H1 (cell line): Measurements from ENCODE around the gene HMOX2. TPM values are rescaled to one million over a fixed set of nuclear protein-coding genes. Genes with fewer than 3 reads are reported as not detected.
A peak's percentile ranks its signal among the peaks of the same experiment; 100 is the strongest.

Source experiments
- BRCA1 ChIP-seq: IDR thresholded peaks from 2 replicates; pipeline ENCODE4 v1.6.1; 2012; ENCODE audit warnings: low read depth, low read length, improper control_type of control experiment
- CHD2 ChIP-seq: IDR thresholded peaks from 2 replicates; pipeline ENCODE4 v1.6.1; 2012; ENCODE audit warnings: low read length, improper control_type of control experiment
- EP300 ChIP-seq, 2 experiments: IDR thresholded peaks; 1 replicate in 1 of 2; 2 replicates in 1 of 2; pipeline ENCODE4 v1.6.1; 2011 to 2012; ENCODE audit warnings: low read depth in 2 of 2, low read length in 2 of 2, mild to moderate bottlenecking in 2 of 2, borderline replicate concordance in 1 of 2, inconsistent platforms in 1 of 2, moderate library complexity in 1 of 2
- HDAC2 ChIP-seq, 2 experiments: fragments of 300-600 bp in 1 of 2; sonication (generic) in 1 of 2; IDR thresholded peaks; 2 replicates each; pipeline ENCODE4 v1.6.1; 2011 to 2012; ENCODE audit warnings: low read depth in 2 of 2, low read length in 2 of 2, mild to moderate bottlenecking in 2 of 2, moderate library complexity in 2 of 2, borderline replicate concordance in 1 of 2, inconsistent platforms in 1 of 2
- JUND ChIP-seq: IDR thresholded peaks from 2 replicates; pipeline ENCODE4 v1.6.1; 2011; ENCODE audit warnings: mild to moderate bottlenecking, improper control_type of control experiment, low read length
- KDM4A ChIP-seq: IDR thresholded peaks from one replicate; pipeline ENCODE4 v1.7.1; 2012; ENCODE audit warnings: low read depth, mild to moderate bottlenecking, moderate library complexity, low read length, inconsistent platforms; ENCODE audit not compliant: severe bottlenecking
- KDM5A ChIP-seq: fragments of 200-600 bp; IDR thresholded peaks from 2 replicates; pipeline ENCODE4 v1.7.1; 2012; ENCODE audit warnings: mild to moderate bottlenecking, low read length, inconsistent platforms, mixed read lengths
- MAX ChIP-seq: IDR thresholded peaks from 2 replicates; pipeline ENCODE4 v1.6.1; 2012; ENCODE audit warnings: inconsistent platforms
- RXRA ChIP-seq: IDR thresholded peaks from 2 replicates; pipeline ENCODE4 v1.6.1; 2011; ENCODE audit warnings: low read depth, mild to moderate bottlenecking, low read length, moderate library complexity; ENCODE audit not compliant: insufficient read depth
- SIN3A ChIP-seq, 2 experiments: IDR thresholded peaks in 1 of 2; conservative IDR thresholded peaks in 1 of 2; 2 replicates each; pipeline ENCODE4 v1.6.1; 2011 to 2012; ENCODE audit warnings: low read length in 2 of 2, improper control_type of control experiment in 1 of 2, low read depth in 1 of 2, mild to moderate bottlenecking in 1 of 2
- SRF ChIP-seq: IDR thresholded peaks from 2 replicates; pipeline ENCODE4 v1.6.1; 2011; ENCODE audit warnings: mild to moderate bottlenecking, low read depth, low read length, moderate library complexity
- TAF1 ChIP-seq: IDR thresholded peaks from 2 replicates; pipeline ENCODE4 v1.6.1; 2011; ENCODE audit warnings: mild to moderate bottlenecking, low read depth, low read length
- TAF7 ChIP-seq: optimal IDR thresholded peaks from 2 replicates; pipeline ENCODE3; 2011; ENCODE audit warnings: low read depth, mild to moderate bottlenecking, inconsistent platforms, low read length, moderate library complexity, borderline replicate concordance
- TBP ChIP-seq: IDR thresholded peaks from 2 replicates; pipeline ENCODE4 v1.6.1; 2011; ENCODE audit warnings: low read depth, low read length, improper control_type of control experiment
- USF2 ChIP-seq: IDR thresholded peaks from 2 replicates; pipeline ENCODE4 v1.6.1; 2011; ENCODE audit warnings: low read length, improper control_type of control experiment
- polyA plus RNA-seq, 7 experiments: library from polyadenylated mRNA; depleted of rRNA in 3 of 7; stranded (reverse) in 5 of 7; unstranded in 2 of 7; fragments of >200 nt in 5 of 7; fragments of 200-250 nt in 2 of 7; gene quantifications; 1 replicate in 5 of 7; 2 replicates in 1 of 7; 4 replicates in 1 of 7; pipeline versions ENCODE4 v1.2.1 to v1.2.3, GENCODE V29; 2011 to 2013; ENCODE audit warnings: missing spikeins in 2 of 7, mixed read lengths in 2 of 7
- total RNA-seq: library from RNA; stranded (reverse); fragmentation: NEBNext Ultra II Directional; extraction: Animal tissue kit (Norgen Biotek cat#: 25700); gene quantifications from 2 replicates; pipeline ENCODE4 v1.2.1, GENCODE V29; 2021
- TF ChIP-seq, protein P1 (sequence below): IDR thresholded peaks from 2 replicates; pipeline ENCODE4 v1.6.1; 2012; ENCODE audit warnings: inconsistent platforms
- TF ChIP-seq, protein P2 (sequence below): IDR thresholded peaks from 2 replicates; pipeline ENCODE4 v1.6.1; 2012; ENCODE audit warnings: low read length, inconsistent platforms

The HMOX2 gene
- total and polyA plus RNA-seq, 2 of the 8 experiments (the other 6 are each of a cell fraction or from before 2014, with no cell fraction given) = 36.5 to 48.4 TPM

DNA sequence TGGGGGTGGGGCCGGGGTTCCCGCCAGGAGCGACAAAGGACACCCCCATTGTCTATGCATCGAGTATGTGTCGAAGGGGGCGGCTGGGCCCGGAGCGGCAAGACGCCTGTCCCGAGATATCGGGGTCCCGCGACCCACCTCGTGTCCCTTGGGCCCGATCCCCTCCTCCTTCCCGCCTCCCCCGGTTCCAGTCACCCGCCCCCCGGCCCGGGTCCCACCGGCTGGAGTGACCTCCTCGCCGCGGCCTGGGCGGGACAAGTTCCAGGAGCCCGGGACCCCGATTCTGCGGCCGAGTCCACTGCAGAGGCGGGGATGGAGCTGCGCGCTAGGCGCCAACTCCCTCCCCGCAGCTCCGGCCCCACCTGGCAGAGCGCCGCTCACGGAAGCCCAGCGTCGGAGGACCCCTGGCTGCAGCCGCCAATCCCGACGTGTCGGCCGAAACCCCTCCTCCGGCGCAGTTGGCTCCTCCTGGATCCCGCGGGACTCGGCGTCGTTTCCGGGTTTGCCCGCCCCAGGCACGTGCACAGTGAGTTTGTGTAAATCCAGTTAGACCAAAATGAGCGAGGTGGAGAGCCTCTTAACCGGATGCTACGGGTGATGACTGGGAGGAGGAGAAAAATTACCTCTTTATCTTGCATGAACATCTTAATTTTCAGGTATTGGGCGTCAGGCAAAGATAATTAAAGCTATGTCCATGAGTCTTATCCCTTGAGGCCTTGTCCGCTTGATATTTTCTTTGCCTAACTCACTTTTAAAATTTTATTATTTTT is 1.8 kb upstream of the HMOX2 start, which contains the start of gene NMRAL1 (continued):
- peak in 1 of 2 experiments; percentile 70; a peak in 1 of 4 replicates for TF ChIP-seq SIN3A (conservative IDR thresholded peaks at IDR 0.05 in 1 of 2, IDR thresholded peaks at IDR 0.05 in 1 of 2; ENCODE audit: low read depth in 1 of 2, low read length in 2 of 2)
- TF ChIP-seq TBP = peak; percentile 66; the same call in 1 of the 2 replicates
- TF ChIP-seq MAX = peak; percentile 100
- TF ChIP-seq HDAC2 (IDR thresholded peaks at IDR 0.05; ENCODE audit: borderline replicate concordance in 1 of 2, low read depth in 2 of 2, low read length in 2 of 2) = 0 out of 4 replicates have a peak, but pooled peaks of 1 of the 2 experiments have one; percentile 57
- TF ChIP-seq USF2 = peak; percentile 64
- TF ChIP-seq BRCA1 = peak; percentile 85
- TF ChIP-seq KDM5A = no peak
- TF ChIP-seq KDM4A = peak; percentile 61
- TF ChIP-seq, protein P1, sequence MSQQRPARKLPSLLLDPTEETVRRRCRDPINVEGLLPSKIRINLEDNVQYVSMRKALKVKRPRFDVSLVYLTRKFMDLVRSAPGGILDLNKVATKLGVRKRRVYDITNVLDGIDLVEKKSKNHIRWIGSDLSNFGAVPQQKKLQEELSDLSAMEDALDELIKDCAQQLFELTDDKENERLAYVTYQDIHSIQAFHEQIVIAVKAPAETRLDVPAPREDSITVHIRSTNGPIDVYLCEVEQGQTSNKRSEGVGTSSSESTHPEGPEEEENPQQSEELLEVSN = peak; percentile 99
- TF ChIP-seq, protein P2, sequence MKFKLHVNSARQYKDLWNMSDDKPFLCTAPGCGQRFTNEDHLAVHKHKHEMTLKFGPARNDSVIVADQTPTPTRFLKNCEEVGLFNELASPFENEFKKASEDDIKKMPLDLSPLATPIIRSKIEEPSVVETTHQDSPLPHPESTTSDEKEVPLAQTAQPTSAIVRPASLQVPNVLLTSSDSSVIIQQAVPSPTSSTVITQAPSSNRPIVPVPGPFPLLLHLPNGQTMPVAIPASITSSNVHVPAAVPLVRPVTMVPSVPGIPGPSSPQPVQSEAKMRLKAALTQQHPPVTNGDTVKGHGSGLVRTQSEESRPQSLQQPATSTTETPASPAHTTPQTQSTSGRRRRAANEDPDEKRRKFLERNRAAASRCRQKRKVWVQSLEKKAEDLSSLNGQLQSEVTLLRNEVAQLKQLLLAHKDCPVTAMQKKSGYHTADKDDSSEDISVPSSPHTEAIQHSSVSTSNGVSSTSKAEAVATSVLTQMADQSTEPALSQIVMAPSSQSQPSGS = no peak; the same call in 1 of the 2 replicates
- TF ChIP-seq JUND = 0 out of 2 replicates have a peak, but pooled peaks have one; percentile 4
- TF ChIP-seq TAF7 = peak; percentile 87
- TF ChIP-seq CHD2 = peak; percentile 98
- TF ChIP-seq SRF = no peak
- no peak; a peak in 1 of 3 replicates for TF ChIP-seq EP300 (IDR thresholded peaks at IDR 0.05; ENCODE audit: borderline replicate concordance in 1 of 2, low read depth in 2 of 2, low read length in 2 of 2)
- peak; percentile 87 for TF ChIP-seq TAF1
- TF ChIP-seq RXRA = no peak
